ENCODE measurements around the gene KDM2B.

GRCh38 chr12:121420109-121420508 is 160.7 kb downstream of the KDM2B start:
- TF ChIP-seq CTCF (IDR thresholded peaks at IDR 0.05): no peak
- no peak for TF ChIP-seq POLR2A (IDR thresholded peaks at IDR 0.05)

All from prostate gland (tissue), 2 donors.